Left ventricle myocardium inferior (tissue), 1 donor: ENCODE results near the gene AOAH. TPM values are rescaled to one million over a fixed set of nuclear protein-coding genes. Genes with fewer than 3 reads are reported as not detected.
"Not testable (repeated sequence)": the region's sequence is repeated elsewhere in the genome, so short reads cannot be mapped to it uniquely, and the experiment has no call there.

Experiments used
- DNase-seq: peaks from one replicate; pipeline ENCODE4 v3.0.0-alpha.2; 2020
- H3K27ac ChIP-seq: fragments of 200-600 bp; replicated peaks from 2 replicates; pipeline ENCODE4 v1.8.0; 2021
- H3K27me3 ChIP-seq: fragments of 200-600 bp; 2 replicates; pipeline ENCODE4 v1.8.0; 2021; ENCODE audit warnings: low read depth
- H3K36me3 ChIP-seq: fragments of 200-600 bp; 2 replicates; pipeline ENCODE4 v1.8.0; 2021
- H3K4me1 ChIP-seq: fragments of 200-600 bp; 2 replicates; pipeline ENCODE4 v1.8.0; 2021
- H3K4me3 ChIP-seq: fragments of 200-600 bp; 2 replicates; pipeline ENCODE4 v1.8.0; 2021; ENCODE audit warnings: mild to moderate bottlenecking, moderate library complexity
- H3K9me3 ChIP-seq: fragments of 200-600 bp; replicated peaks from 2 replicates; pipeline ENCODE4 v1.8.0; 2021
- CTCF ChIP-seq: fragments of 200-600 bp; IDR thresholded peaks from 2 replicates; pipeline ENCODE4 v1.8.0; 2021; ENCODE audit warnings: antibody characterized with exemption, mild to moderate bottlenecking, borderline replicate concordance
- intact Hi-C: fragments of 100-400 bp; cut with micrococcal nuclease; formaldehyde crosslinking; loops from one replicate; pipeline ENCODE4 v1.11.0; 2022
- total RNA-seq: library from RNA; stranded (reverse); fragmentation: NEBNext Ultra II Directional; extraction: Animal tissue kit (Norgen Biotek cat#: 25700); gene quantifications from one replicate; pipeline ENCODE4 v1.2.1, GENCODE V29; 2021
- donor health status: DM: no; HTN: yes; CAD: no; lungs with severe emphysema.

Gene AOAH
- total RNA-seq, 1 donor from 2014 or later: 1.9 TPM

DNA sequence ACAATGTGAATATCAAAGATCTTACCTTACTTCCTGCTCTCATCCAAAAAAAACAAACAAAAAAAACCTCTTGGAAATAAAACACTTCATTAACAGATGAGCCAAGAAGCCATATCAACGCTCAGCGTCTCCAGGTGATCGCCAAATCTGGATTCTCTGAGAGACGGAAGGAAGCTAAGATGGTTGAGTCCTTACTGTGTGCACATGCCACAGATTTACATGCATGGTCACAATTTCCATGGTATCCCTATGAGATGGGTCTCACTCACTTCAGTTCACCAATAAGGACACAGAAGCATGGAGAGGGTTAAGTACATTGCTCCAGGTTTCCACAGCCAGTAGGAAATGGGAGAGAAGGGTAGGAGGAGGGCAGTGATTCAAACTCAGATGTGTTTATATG is 1.0 kb downstream of the AOAH start:
- TF ChIP-seq CTCF: no peak
- no peak for DNase-seq
- H3K36me3 ChIP-seq: no peaks in the 10 kb centered on the region
- intact Hi-C loops: no loop called here
- no peaks in the 10 kb centered on the region for H3K9me3 ChIP-seq
- peak overlapping the region; percentile 34 for H3K4me3 ChIP-seq
- no peak overlapping the region for H3K27ac ChIP-seq
- no peaks in the 10 kb centered on the region for H3K4me1 ChIP-seq
- H3K27me3 ChIP-seq: no peaks in the 10 kb centered on the region

DNA sequence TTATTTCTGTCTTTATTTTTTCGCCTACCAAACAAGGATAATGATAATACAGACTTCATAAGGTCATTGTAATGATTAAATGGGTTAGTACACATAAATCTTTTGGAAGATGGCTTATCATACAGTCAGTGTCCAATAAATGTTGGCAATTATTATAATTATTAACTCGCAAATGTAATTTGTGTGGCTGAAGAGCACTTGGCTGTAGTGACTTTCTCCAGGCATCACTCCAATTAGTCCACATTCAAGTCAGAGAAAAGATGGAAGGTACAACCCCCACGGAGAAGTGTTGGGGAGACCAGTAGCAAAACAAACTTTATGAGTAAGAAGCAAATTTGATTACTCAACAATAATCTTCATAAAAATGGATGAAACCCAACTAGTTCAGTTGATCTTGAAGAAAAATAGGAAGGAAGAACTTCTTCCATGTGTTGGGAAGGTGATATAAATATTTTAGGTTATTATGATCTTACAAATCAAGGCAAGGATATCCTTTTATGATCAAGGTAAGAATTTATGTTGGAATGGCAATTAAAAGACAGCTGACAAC is 5.1 kb downstream of the AOAH start:
- peaks cover 3% of the 10 kb centered on the region for H3K9me3 ChIP-seq
- no peak overlapping the region for H3K4me3 ChIP-seq
- no peaks in the 10 kb centered on the region for H3K27me3 ChIP-seq
- intact Hi-C loops: no loop called here
- H3K36me3 ChIP-seq: no peaks in the 10 kb centered on the region
- DNase-seq: no peak
- no peak for TF ChIP-seq CTCF
- H3K4me1 ChIP-seq: no peaks in the 10 kb centered on the region
- no peak overlapping the region for H3K27ac ChIP-seq

GRCh38 chr7:36717586-36717985 is 6.7 kb downstream of the AOAH start:
- Histone ChIP-seq H3K4me1 (no peaks in the 10 kb centered on the region), H3K27me3 (no peaks in the 10 kb centered on the region), H3K27ac (peak overlapping the region; percentile 8), H3K36me3 (no peaks in the 10 kb centered on the region), H3K4me3 (no peak overlapping the region), H3K9me3 (peaks cover 3% of the 10 kb centered on the region)
- TF ChIP-seq CTCF: no peak
- no peak for DNase-seq
- intact Hi-C loops: no loop called here

GRCh38 chr7:36716802-36717201 is 7.5 kb downstream of the AOAH start:
- H3K4me1 ChIP-seq, H3K36me3 ChIP-seq, H3K4me3 ChIP-seq, DNase-seq, H3K9me3 ChIP-seq, intact Hi-C loops, H3K27me3 ChIP-seq: not testable (repeated sequence)
- peak overlapping the region; percentile 8 for H3K27ac ChIP-seq

DNA sequence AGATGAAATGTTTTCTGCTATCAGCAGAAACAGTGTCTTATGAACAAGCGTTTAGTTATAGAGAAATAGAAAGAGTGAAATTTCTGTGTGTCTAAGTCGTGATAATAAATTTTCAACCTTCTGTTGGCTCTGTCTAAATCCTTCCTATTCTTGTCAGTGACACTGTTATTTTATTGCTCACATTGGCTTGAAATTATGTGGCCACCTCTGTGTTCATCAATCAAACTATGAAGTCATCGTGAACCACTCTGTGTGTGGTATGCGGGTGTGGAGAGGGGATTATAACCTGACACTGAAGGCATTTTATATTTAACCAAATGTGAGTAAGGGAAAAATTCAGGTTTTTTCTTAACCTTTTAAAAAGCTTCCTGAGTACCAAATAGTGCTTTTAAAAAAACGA is 12.3 kb downstream of the AOAH start:
- Histone ChIP-seq H3K36me3 (no peaks in the 10 kb centered on the region), H3K4me1 (no peaks in the 10 kb centered on the region), H3K27ac (no peak overlapping the region), H3K4me3 (no peak overlapping the region), H3K9me3 (peaks cover 5% of the 10 kb centered on the region), H3K27me3 (no peaks in the 10 kb centered on the region)
- intact Hi-C loops: no loop called here
- TF ChIP-seq CTCF: no peak
- DNase-seq: no peak

- TF ChIP-seq CTCF: no peak
- no peak overlapping the region for H3K27ac ChIP-seq
- intact Hi-C loops: no loop called here
- no peaks in the 10 kb centered on the region for H3K36me3 ChIP-seq
- H3K9me3 ChIP-seq: peaks cover 13% of the 10 kb centered on the region
- H3K4me3 ChIP-seq: no peak overlapping the region
- H3K4me1 ChIP-seq: no peaks in the 10 kb centered on the region
- no peak for DNase-seq
- H3K27me3 ChIP-seq: no peaks in the 10 kb centered on the region
These were observed 13.0 kb downstream of the AOAH start for GRCh38 chr7:36711256-36711655.
